GM18498 (cell line): ENCODE results near the gene CTSC.

ENCODE experiments used
- ATAC-seq: cut with Tn5 transposase; IDR thresholded peaks from one replicate; pipeline ENCODE4 v1.9.1; 2021; ENCODE audit warnings: mild to moderate bottlenecking, moderate library complexity; ENCODE audit not compliant: unreplicated experiment

CTSC gene

GRCh38 chr11:88337181-88337986 lies at the start of gene CTSC:
CTSC (minus strand) TSS chr11:88337736; CDS start chr11:88337672, 64 bp downstream.
- ATAC-seq: peak; percentile 91

- no peak for ATAC-seq
Measured at GRCh38 chr11:88384669-88385005, 47.1 kb upstream of the CTSC start.

GRCh38 chr11:88384004-88384668 lies 46.6 kb upstream of the CTSC start:
- ATAC-seq: no peak

- ATAC-seq: peak; percentile 71
Measured at GRCh38 chr11:88383447-88383846, 45.9 kb upstream of the CTSC start.

GRCh38 chr11:88379130-88379529 lies 41.6 kb upstream of the CTSC start:
- ATAC-seq: no peak

- no peak for ATAC-seq
Measured at GRCh38 chr11:88378422-88379066, 41.0 kb upstream of the CTSC start.

- no peak for ATAC-seq
Measured at GRCh38 chr11:88377646-88378045, 40.1 kb upstream of the CTSC start.

GRCh38 chr11:88377144-88377543 lies 39.6 kb upstream of the CTSC start:
- no peak for ATAC-seq

- no peak for ATAC-seq
Measured at GRCh38 chr11:88375927-88376470, 38.5 kb upstream of the CTSC start.

GRCh38 chr11:88370782-88371181 lies 33.2 kb upstream of the CTSC start:
- ATAC-seq: no peak

- ATAC-seq: no peak
Measured at GRCh38 chr11:88367310-88367709, 29.8 kb upstream of the CTSC start.

- peak; percentile 34 for ATAC-seq
Measured at GRCh38 chr11:88363648-88364065, 26.1 kb upstream of the CTSC start.

GRCh38 chr11:88363004-88363403 lies 25.5 kb upstream of the CTSC start:
- no peak for ATAC-seq

- ATAC-seq: no peak
Measured at GRCh38 chr11:88360141-88360540, 22.6 kb upstream of the CTSC start.

GRCh38 chr11:88359541-88359940 lies 22.0 kb upstream of the CTSC start:
- ATAC-seq: peak; percentile 70

- no peak for ATAC-seq
Measured at GRCh38 chr11:88359114-88359513, 21.6 kb upstream of the CTSC start.

- ATAC-seq: no peak
Measured at GRCh38 chr11:88358040-88358431, 20.5 kb upstream of the CTSC start.

GRCh38 chr11:88357323-88358039 lies 19.9 kb upstream of the CTSC start:
- ATAC-seq: peak; percentile 56

- no peak for ATAC-seq
Measured at GRCh38 chr11:88355887-88356286, 18.4 kb upstream of the CTSC start.

GRCh38 chr11:88354912-88355311 lies 17.4 kb upstream of the CTSC start:
- ATAC-seq: peak; percentile 35
